GM10847 (cell line): ENCODE data around the gene DOCK9.

Experiments used
- POLR2A ChIP-seq: IDR thresholded peaks from 2 replicates; pipeline ENCODE4 v1.6.1; 2011; ENCODE audit not compliant: insufficient read length; ENCODE audit errors: extremely low read depth

The DOCK9 gene

GRCh38 chr13:98896868-98897144, 81.1 kb downstream of the DOCK9 start:
- TF ChIP-seq POLR2A: no peak

GRCh38 chr13:98896083-98896867, 81.6 kb downstream of the DOCK9 start:
- no peak for TF ChIP-seq POLR2A

- TF ChIP-seq POLR2A: no peak
Measured at GRCh38 chr13:98893371-98893770, 84.5 kb downstream of the DOCK9 start.

GRCh38 chr13:98892821-98893220, 85.0 kb downstream of the DOCK9 start:
- TF ChIP-seq POLR2A: no peak

GRCh38 chr13:98892077-98892476, 85.8 kb downstream of the DOCK9 start:
- TF ChIP-seq POLR2A: no peak

- TF ChIP-seq POLR2A: no peak
Measured at GRCh38 chr13:98890925-98891324, 86.9 kb downstream of the DOCK9 start.

GRCh38 chr13:98890186-98890585, 87.7 kb downstream of the DOCK9 start:
- TF ChIP-seq POLR2A: no peak

GRCh38 chr13:98889419-98890085, 88.3 kb downstream of the DOCK9 start:
- no peak for TF ChIP-seq POLR2A

GRCh38 chr13:98888890-98889279, 89.0 kb downstream of the DOCK9 start:
- TF ChIP-seq POLR2A: no peak

GRCh38 chr13:98888222-98888889, 89.5 kb downstream of the DOCK9 start:
- no peak for TF ChIP-seq POLR2A

- no peak for TF ChIP-seq POLR2A
Measured at GRCh38 chr13:98886587-98887230, 91.2 kb downstream of the DOCK9 start.

- no peak for TF ChIP-seq POLR2A
Measured at GRCh38 chr13:98885600-98885999, 92.3 kb downstream of the DOCK9 start.

- TF ChIP-seq POLR2A: no peak
Measured at GRCh38 chr13:98883998-98884397, 93.9 kb downstream of the DOCK9 start.

GRCh38 chr13:98881390-98881789, 96.5 kb downstream of the DOCK9 start:
- TF ChIP-seq POLR2A: no peak

GRCh38 chr13:98880677-98881076, 97.2 kb downstream of the DOCK9 start:
- TF ChIP-seq POLR2A: no peak

GRCh38 chr13:98879957-98880356, 97.9 kb downstream of the DOCK9 start:
- TF ChIP-seq POLR2A: no peak

GRCh38 chr13:98879127-98879520, 98.7 kb downstream of the DOCK9 start:
- no peak for TF ChIP-seq POLR2A
